Measurements from ENCODE around the gene PAN3.

DNA sequence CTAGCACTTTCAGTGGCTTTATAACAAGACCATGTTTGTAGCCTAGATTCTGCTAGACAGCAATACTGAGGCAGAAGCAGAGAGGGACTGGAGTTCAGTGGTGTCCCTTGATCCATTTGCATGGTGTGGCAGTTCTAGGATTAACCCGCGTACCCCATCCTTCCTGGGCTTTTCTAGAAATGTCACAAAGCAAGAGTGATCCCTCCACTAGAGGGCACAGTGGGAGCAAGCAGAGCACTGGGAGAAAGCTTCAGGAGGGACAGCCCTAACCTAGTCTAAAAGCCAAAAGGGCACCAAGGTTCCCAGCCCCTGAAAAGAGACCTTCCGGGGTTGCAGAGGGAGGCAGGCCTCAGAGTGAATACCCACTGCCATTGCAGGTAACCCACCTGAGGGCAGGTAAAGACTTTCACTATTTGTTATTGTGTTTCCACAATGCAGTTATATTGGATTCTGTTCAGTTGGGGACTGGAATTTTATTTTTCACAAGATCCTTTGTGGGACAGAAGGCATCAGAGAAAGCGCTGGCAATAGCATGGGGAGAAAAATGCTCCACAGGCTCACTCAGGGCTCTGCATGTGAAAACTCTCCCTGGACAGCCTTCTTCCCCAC, 185.9 kb downstream of the PAN3 start:
- no peak for TF ChIP-seq POLR2A (IDR thresholded peaks at IDR 0.05; ENCODE audit: extremely low read depth, insufficient read length)
- TF ChIP-seq, protein P1, sequence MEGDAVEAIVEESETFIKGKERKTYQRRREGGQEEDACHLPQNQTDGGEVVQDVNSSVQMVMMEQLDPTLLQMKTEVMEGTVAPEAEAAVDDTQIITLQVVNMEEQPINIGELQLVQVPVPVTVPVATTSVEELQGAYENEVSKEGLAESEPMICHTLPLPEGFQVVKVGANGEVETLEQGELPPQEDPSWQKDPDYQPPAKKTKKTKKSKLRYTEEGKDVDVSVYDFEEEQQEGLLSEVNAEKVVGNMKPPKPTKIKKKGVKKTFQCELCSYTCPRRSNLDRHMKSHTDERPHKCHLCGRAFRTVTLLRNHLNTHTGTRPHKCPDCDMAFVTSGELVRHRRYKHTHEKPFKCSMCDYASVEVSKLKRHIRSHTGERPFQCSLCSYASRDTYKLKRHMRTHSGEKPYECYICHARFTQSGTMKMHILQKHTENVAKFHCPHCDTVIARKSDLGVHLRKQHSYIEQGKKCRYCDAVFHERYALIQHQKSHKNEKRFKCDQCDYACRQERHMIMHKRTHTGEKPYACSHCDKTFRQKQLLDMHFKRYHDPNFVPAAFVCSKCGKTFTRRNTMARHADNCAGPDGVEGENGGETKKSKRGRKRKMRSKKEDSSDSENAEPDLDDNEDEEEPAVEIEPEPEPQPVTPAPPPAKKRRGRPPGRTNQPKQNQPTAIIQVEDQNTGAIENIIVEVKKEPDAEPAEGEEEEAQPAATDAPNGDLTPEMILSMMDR (IDR thresholded peaks at IDR 0.05; ENCODE audit: low read depth, low read length) = peak; percentile 95
- TF ChIP-seq, protein P2, sequence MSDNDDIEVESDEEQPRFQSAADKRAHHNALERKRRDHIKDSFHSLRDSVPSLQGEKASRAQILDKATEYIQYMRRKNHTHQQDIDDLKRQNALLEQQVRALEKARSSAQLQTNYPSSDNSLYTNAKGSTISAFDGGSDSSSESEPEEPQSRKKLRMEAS (IDR thresholded peaks at IDR 0.05; ENCODE audit: low read depth, low read length) = no peak
- no peak for TF ChIP-seq MYC (IDR thresholded peaks at IDR 0.05; ENCODE audit: low read depth, low read length)
